Fibroblast of mammary gland (primary cell): ENCODE results near the gene SEMA6B.

Source experiments
- DNase-seq: peaks from one replicate; pipeline ENCODE4 v3.0.0-alpha.2; 2010; ENCODE audit warnings: low read depth
- H3K4me3 ChIP-seq: 2 replicates; pipeline ENCODE4 v1.5.1; 2011; ENCODE audit warnings: low read depth, mild to moderate bottlenecking, low read length, moderate library complexity; ENCODE audit not compliant: control insufficient read depth
- TF ChIP-seq, protein P1 (sequence below): conservative IDR thresholded peaks from 2 replicates; pipeline ENCODE4 v1.5.1; 2011; ENCODE audit warnings: low read depth, low read length, inconsistent platforms; ENCODE audit not compliant: control insufficient read depth, insufficient read depth

SEMA6B gene

DNA sequence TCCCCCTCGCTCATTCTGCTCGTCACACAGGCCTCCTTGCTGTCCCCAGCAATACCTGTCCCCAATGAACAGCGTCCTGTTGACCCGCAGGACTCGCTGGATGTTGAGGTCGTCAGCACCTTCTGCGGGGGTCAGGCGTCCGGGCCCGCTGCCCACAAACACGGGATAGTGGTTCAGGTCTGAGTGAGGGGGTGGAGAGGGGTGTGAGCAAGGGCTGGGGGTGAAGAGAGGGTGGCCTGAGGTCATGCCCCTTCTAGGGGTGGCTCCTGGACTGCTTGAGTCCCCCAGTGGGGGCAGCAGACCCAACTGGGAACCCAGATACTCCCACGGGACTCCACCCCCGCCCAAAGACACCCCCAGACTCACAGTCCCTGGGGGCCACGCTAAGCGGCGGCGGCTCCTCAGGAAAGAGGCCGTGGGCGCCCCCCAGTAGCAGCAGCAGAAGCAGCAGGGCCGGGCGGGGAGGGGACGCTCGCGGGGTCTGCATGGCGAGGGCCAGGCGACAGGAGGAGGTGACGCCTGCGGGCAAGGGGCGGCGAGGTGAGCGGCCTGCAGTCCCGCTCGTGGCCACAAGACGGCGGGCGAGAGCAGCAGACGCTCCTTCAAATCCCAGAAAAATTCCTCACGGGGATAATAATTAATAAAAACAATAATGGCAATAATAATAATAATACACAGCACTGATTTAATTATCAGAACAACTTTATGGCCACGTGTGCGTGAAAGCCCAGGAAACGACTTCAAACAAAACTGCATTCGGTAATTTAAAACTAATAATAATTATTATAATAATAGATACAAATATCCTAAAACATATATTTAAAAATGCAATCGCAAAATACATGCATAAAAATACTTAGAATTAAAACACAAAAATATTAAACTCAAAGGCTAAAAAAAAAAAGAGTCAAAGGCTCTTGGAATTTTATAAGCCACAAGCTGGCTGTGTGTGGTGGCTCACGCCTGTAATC is 1.2 kb downstream of the SEMA6B start:
- H3K4me3 ChIP-seq = no peak overlapping the region

DNA sequence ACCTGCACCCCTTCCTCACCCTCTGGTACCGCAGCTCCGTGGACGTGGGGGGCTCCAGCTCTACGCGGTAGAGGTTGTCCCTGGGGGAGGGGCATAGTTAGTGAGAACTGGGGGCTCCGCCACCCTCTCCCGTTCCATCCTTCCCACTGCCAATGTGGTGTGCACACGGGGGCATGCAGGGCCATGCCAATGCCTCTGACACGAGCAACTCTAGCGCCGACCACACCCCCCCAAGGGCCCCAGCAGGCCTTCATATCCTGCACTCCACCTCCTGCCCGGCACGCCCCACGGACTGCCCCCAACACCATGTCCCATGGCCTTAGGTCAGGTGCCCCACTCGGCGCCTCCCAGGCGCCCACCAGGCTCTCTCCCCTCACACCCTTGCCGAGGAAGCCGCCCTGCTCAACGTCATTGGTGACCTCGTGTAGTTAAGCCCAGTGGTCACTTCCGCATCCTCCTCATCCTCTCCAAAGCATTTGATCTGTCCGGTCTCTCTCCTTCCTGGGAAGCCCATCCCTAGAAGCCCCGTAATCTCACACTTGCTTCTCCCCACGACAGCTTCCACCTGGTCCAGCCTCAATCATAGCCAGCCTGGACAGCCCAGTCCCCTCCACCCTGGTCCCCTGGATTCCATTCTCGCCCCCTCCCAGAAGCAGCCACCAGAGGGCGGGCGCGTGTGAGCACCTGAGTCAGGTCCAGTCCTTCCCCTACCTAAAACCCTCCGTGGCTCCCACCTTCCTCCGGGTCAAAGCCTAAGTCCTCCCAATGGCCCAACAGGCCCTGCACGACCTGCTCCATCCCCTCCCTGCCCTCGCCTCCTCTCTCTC is 2.1 kb downstream of the SEMA6B start:
- no peak for DNase-seq
- TF ChIP-seq, protein P1, sequence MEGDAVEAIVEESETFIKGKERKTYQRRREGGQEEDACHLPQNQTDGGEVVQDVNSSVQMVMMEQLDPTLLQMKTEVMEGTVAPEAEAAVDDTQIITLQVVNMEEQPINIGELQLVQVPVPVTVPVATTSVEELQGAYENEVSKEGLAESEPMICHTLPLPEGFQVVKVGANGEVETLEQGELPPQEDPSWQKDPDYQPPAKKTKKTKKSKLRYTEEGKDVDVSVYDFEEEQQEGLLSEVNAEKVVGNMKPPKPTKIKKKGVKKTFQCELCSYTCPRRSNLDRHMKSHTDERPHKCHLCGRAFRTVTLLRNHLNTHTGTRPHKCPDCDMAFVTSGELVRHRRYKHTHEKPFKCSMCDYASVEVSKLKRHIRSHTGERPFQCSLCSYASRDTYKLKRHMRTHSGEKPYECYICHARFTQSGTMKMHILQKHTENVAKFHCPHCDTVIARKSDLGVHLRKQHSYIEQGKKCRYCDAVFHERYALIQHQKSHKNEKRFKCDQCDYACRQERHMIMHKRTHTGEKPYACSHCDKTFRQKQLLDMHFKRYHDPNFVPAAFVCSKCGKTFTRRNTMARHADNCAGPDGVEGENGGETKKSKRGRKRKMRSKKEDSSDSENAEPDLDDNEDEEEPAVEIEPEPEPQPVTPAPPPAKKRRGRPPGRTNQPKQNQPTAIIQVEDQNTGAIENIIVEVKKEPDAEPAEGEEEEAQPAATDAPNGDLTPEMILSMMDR = no peak
- no peak overlapping the region for H3K4me3 ChIP-seq

More for the DNA sequence above, 1.2 kb downstream of the SEMA6B start:
- DNase-seq = no peak
- TF ChIP-seq, protein P1 = peak; percentile 80

DNA sequence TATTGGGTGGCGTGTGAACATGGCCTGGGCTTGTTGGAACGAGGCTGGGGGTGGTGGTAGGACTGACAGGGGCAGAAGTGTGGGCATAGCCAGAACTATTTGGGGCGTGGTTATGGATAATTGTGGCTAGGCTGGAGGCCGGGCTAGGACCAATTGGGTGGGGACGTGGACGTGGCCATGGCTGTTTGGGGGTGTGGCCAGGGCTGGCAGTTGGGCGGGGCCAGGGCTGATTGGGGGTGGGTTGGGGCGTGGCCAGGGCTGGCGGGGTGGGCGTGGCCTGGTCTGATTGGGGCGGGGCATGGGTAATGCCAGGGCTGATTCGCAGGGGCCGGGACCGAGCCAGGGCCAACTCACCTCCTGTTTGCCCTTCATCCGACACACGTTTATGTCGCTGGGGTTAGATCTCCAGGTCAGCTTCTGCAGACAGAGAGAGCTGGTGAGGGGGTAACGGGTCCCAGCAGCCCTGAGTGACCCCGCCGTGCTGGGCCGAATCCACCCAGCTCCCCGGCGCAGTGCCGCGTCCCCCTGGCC is 2.8 kb downstream of the SEMA6B start:
- H3K4me3 ChIP-seq = no peak overlapping the region
- TF ChIP-seq, protein P1 = no peak
- DNase-seq = peak; percentile 23

DNA sequence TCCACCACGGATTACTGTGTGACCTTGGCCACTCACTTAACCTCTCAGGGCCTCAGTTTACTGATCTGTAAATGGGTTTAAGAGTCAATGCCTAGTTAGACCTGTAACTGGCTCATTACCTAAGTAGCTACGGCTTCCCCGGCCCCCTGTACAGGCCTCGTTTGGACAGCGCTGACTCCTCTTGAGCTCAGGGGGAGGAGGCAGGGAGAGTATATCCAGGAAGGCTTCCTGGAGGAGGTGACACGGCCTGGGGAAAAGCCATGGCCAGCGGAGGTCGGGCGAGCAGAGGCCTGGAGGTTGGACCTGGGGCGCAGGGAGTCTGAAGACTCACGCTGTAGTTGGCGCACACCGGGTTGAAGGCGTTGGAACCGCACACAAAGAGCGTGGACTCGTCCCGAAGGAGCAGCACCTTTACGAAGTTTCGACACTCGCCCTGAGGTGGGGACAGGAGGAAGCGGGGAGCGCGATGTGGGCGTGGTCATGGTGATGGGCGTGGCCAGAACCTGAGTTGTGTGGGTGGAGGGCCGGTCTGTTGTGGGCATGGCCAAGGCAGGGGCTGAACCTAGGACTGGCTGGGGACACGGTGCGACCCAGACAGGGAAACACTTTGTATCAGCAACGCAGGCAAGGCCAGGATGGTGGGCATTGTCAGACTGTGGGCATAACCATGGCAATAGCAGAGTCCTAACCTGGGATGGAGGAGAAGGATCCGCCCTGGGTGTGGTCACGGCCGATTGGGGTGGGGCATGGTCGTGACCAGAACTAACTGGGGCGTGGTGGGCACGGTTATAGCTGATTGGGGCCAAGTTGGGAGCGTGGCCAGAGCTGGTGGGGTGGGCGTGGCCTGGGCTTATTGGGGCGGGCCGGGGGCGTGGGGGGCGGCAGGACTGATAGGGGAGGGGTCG is 3.6 kb downstream of the SEMA6B start:
- no peak for DNase-seq
- TF ChIP-seq, protein P1 = no peak
- H3K4me3 ChIP-seq = no peak overlapping the region

DNA sequence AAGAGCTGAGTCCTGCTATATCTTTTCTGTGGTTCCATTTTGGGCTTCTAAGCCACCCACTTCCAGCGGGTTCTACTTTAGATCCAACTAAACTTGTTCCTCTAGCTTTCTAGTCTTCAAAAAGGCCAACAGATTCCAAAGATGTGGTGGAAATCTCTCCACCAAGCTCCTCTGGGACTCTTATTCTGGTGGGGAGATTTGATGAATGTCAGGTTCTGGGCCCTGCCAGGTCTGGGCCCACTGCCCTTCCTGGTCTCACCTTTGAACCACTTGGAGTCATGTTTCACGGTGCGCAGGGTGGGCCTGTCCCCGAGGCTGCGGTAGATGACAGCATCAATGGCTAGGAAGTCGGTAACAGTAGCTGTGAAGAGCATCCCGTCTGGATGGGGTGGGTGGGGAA is 4.8 kb downstream of the SEMA6B start:
- no peak for DNase-seq
- TF ChIP-seq, protein P1 = no peak

DNA sequence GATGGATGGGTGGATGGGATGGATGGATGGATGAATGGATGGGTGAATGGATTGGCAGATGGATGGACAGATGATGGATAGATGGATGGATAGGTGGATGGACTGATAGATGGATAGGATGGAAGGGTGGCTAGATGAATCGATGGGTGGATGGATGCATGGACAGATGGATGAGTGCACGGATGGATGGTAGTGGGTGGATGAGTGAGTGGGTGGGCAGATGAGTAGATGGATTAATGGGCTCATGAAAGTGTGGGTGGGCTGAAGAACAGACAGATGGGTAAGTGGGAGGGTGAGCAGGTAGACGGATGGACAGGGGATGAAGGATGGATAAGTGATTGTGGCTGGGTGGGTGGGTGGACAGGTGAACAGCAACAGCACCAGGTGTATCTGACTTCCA is 5.7 kb downstream of the SEMA6B start:
- DNase-seq = no peak
- no peak overlapping the region for H3K4me3 ChIP-seq
- TF ChIP-seq, protein P1 = no peak

More for the DNA sequence above, 4.8 kb downstream of the SEMA6B start:
- no peak overlapping the region for H3K4me3 ChIP-seq
